ENCODE data around the gene NTRK3.

The NTRK3 gene

DNA sequence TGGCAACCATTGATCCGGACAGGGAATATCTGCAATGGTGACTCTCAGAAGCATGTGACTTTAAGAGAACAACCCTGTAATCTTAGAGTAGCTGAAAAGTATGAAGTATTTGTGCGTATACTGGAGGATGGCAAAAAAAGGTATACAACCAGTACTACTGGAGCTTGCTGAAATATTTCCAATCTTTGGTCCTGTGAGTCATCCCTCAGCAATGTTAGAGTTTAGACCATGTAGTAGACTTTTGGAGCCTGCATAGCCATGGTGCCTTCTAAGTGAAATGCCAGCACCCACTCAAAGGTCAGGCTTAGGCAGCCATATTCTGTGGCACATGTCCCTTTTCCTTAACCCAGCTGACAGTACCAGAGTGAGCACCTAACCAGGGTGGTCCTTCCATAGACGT, 429.4 kb downstream of the NTRK3 start:
- no peak for DNase-seq (ENCODE audit: low read depth in 2 of 2)

DNA sequence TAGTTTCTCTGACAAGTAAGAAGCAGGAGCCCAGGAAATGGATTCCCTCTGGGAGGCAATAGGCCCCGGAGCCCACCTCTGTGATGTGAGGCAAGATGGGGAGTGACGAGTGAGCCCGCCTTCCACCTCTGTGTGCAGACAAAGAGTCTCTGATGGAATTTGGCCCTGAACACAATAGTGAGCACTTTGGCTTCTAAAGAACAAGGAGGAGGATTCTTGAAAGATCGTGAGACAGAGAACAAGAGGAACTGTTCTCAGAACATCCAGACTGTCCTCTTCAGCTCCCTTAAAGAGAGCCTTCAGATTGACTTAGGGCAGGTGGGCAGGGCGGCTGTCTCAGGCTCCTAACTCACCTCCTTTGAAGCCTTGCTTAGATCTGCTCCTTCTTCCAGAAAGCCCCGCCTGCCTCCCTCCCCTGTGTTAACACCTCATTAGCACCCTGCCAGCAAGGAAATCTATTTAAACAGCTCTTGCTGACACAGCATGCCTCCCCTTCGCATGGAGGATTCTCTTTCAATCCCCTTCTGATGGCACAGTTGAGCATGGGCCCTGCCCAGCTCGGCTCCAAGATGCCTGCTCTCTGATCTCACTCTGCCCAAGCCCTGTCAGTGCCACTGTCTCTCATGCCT, 430.3 kb downstream of the NTRK3 start:
- no peak for DNase-seq (ENCODE audit: low read depth in 2 of 2)

- no peak for DNase-seq (ENCODE audit: low read depth in 2 of 2)
These were observed 437.8 kb downstream of the NTRK3 start for GRCh38 chr15:87818756-87819155.

GRCh38 chr15:87817553-87817952, 439.0 kb downstream of the NTRK3 start:
- no peak for DNase-seq (ENCODE audit: low read depth in 2 of 2)

- no peak for DNase-seq (ENCODE audit: low read depth in 2 of 2)
These were observed 439.7 kb downstream of the NTRK3 start for GRCh38 chr15:87816811-87817210.

- no peak for DNase-seq (ENCODE audit: low read depth in 2 of 2)
These were observed 440.5 kb downstream of the NTRK3 start for GRCh38 chr15:87816016-87816415.
